Stimulated activated CD8-positive, alpha-beta memory T cell treated with anti-CD3 and anti-CD28 coated beads, Interleukin-12 subunit alpha, Interleukin-12 subunit beta, amount 100 ng/mL, for 24 hours (primary cell): ENCODE data around the gene TLN1.
A peak's percentile ranks its signal among the peaks of the same experiment; 100 is the strongest.

Experiments
- DNase-seq: peaks from one replicate; pipeline ENCODE4 v3.0.0-alpha.2; 2020; ENCODE audit errors: extremely low read depth

Gene TLN1

GRCh38 chr9:35755071-35755470 is 23.1 kb upstream of the TLN1 start:
- DNase-seq: no peak

GRCh38 chr9:35754264-35754663 is 22.3 kb upstream of the TLN1 start, which contains the start of gene MSMP:
MSMP (minus strand) TSS chr9:35754276; CDS start chr9:35754129, 147 bp downstream.
- no peak for DNase-seq

- no peak for DNase-seq
Observed at GRCh38 chr9:35753466-35753865, 21.5 kb upstream of the TLN1 start.

GRCh38 chr9:35750256-35750531 is 18.2 kb upstream of the TLN1 start:
- no peak for DNase-seq

- DNase-seq: no peak
Observed at GRCh38 chr9:35749515-35750255, 17.7 kb upstream of the TLN1 start.

- DNase-seq: peak; percentile 46
Observed at GRCh38 chr9:35748858-35749514, 17.0 kb upstream of the TLN1 start, which contains the start of the genes GBA2 and RGP1. GBA2 (minus strand) TSS chr9:35749228; CDS start chr9:35748704, 524 bp downstream. RGP1 (plus strand) TSS chr9:35749287; CDS start chr9:35749756, 469 bp downstream.

- DNase-seq: no peak
Observed at GRCh38 chr9:35748242-35748857, 16.4 kb upstream of the TLN1 start.

- DNase-seq: no peak
Observed at GRCh38 chr9:35746583-35746982, 14.6 kb upstream of the TLN1 start.

- DNase-seq: no peak
Observed at GRCh38 chr9:35745569-35745968, 13.6 kb upstream of the TLN1 start.

GRCh38 chr9:35743880-35744518 is 12.0 kb upstream of the TLN1 start:
- DNase-seq: no peak

GRCh38 chr9:35743452-35743851 is 11.5 kb upstream of the TLN1 start:
- DNase-seq: no peak

- DNase-seq: no peak
Observed at GRCh38 chr9:35741740-35742139, 9.7 kb upstream of the TLN1 start.

GRCh38 chr9:35740243-35740642 is 8.2 kb upstream of the TLN1 start:
- DNase-seq: no peak

- no peak for DNase-seq
Observed at GRCh38 chr9:35738924-35739323, 6.9 kb upstream of the TLN1 start.

- no peak for DNase-seq
Observed at GRCh38 chr9:35738186-35738585, 6.2 kb upstream of the TLN1 start.

- no peak for DNase-seq
Observed at GRCh38 chr9:35737143-35737542, 5.1 kb upstream of the TLN1 start.

- no peak for DNase-seq
Observed at GRCh38 chr9:35736201-35736633, 4.2 kb upstream of the TLN1 start.

GRCh38 chr9:35734096-35734495 is 2.1 kb upstream of the TLN1 start:
- no peak for DNase-seq

- no peak for DNase-seq
Observed at GRCh38 chr9:35732800-35733541, 976 bp upstream of the TLN1 start.

GRCh38 chr9:35731415-35732184 is 395 bp downstream of the TLN1 start:
- no peak for DNase-seq

GRCh38 chr9:35730486-35730854 is 1.5 kb downstream of the TLN1 start:
- no peak for DNase-seq
